GM21528 (cell line): ENCODE results near the gene RFX2.
"Not testable (repeated sequence)": the region's sequence is repeated elsewhere in the genome, so short reads cannot be mapped to it uniquely, and the experiment has no call there.

Experiments
- ATAC-seq: cut with Tn5 transposase; IDR thresholded peaks from one replicate; pipeline ENCODE4 v1.9.1; 2021; ENCODE audit warnings: mild to moderate bottlenecking, moderate library complexity; ENCODE audit not compliant: unreplicated experiment, low FRiP score

Gene RFX2

DNA sequence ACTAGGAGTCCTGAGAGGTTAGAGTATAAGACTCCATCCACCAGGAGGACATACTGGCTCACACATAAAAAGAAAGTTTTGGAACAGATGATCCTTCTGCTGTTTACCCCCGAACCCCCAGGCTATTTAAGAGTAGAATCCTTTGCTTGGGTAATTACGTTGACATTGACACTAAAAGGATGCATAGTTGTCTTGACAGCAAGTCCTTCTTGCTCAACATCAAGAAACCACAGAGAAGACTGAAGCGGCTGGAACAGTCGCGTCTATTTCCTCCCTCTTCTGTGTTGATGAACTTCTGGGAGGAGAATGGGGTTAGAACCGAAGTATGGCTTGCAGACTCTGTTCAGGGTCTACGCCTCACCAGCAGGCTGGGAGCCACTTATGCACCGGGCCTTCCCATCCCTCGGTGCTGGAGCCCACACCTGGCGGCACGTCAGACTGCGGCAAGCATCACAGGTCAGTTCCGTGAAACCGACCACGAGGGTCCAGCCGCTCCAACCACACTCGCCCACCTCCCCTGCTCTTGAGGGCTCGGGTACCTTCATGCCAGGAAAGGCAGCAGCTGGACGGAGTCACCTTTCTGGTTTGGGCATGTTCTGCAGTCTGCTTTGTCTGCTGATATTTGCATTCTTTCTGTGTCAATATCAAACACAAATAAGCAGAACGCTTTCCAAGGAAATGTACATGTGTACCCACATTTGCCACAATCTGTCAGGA is 90.0 kb downstream of the RFX2 start:
- ATAC-seq, result no peak

DNA sequence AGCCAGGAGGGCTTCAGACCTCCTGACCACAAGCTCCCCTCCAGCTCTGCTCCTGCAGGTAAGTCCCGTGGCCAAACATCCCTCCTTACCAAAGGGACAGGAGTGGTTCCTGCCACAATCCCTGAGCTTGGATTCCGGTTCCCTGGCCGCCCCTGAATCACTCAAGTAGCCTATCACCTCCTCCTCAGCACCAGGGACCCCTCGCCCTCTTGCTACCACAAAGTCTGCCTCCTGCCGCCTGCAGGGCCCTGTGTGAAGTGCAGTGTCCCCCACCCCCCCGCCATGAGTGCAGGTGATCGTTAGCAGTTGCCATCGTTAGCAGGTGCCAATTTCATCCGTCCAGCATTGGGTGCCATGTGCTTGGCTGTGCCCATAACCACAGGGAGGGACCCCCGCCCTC is 91.5 kb downstream of the RFX2 start:
- no peak for ATAC-seq

- ATAC-seq, result no peak
Observed at GRCh38 chr19:6017576-6017975, 92.7 kb downstream of the RFX2 start.

- no peak for ATAC-seq
Observed at GRCh38 chr19:6015841-6016545, 94.3 kb downstream of the RFX2 start.

GRCh38 chr19:6014551-6015135 is 95.7 kb downstream of the RFX2 start:
- no peak for ATAC-seq

DNA sequence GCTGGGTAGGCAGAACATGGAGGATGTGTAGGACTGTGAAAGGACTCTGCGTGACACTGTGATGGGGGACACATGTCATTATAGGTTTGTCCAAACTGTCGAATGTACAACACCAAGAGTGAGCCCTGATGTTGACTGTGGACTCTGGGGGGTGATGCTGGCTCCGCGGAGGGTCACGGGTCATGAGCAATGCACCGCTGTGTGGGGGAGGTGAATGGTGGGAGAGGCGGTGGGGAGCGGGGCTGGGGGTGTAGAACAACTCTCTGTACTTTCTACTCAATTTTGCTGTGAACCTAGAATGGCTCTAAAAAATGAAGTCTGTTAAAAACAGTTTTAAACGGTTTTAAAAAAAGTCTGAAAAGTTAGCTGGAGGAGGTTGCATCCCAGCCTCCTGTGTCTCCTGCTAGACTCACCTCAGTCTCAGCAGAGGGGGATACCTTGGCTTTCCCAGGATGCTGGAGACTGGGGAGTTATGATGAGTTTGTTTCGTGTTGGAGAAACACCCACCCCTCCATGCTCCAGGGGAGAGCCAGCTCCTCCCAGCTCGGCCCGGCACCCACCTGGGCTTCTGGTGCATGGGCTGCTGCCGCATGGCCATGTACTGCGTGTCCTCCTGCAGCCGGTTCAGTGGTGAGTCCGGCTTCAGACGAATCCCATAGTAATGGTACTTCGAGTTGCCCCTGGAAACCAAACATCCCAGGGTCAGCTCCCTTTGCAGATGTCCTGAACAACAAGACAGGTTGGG is 97.7 kb downstream of the RFX2 start:
- ATAC-seq, result no peak

DNA sequence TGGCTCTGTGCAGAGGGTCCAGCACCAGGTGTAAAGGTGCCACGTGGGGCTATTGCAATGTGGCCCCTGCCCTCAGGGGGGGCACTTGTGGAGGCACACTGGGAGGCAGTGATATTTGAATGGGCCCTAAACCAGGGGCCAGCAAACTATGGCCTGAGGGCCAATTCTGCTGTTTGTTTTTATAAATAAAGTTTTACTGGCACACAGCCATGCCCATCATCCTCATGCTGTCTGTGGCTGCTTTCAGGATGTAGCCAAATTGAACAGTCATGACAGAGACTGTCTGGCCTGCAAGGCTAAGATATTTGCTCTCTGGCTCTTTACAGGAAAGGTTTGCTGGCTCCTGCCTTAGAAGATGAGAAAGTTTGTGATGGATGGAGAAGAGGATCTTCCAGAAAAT is 98.5 kb downstream of the RFX2 start:
- no peak for ATAC-seq

DNA sequence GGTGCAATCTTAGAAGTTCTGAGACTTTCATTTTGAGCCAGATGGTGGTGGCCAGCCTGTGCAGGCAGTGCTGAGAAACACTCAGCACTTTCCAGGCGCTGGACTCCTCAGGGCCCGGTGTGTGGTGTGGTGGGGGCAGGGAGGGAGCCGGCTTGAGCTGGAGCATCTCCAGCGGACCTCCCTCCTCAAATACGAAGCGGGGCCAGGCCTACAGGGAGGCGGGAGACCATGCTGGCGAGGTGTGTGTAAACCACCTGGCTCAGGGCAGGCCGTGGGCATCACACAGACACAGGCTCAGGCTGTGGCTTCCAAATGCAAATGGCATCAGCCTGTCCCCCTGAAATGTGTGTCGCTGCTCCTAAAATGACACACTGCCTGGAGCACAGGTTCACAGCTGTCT is 99.1 kb downstream of the RFX2 start:
- ATAC-seq, result no peak

- no peak for ATAC-seq
Observed at GRCh38 chr19:6010107-6010506, 100.2 kb downstream of the RFX2 start.

- no peak for ATAC-seq
Observed at GRCh38 chr19:6007866-6008265, 102.4 kb downstream of the RFX2 start.

DNA sequence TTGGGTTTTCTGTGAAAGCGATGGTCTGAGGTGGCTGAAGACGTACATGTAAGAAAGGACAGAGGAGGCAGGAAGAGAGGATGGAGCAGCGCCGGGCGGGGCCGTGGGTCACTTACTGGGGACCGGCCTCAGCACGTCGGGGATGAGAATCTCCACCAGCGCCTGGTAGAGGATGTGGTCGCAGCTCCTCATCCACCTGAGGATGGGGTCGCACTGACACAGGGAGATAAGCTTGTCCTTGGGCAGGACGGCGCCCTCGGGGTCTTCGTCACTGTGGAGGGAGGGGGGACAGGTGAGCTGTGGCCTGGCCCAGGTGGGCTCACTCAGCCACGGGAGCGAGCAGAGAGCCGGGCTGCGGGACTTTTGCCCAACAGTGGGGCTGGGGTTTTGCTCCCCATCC is 103.4 kb downstream of the RFX2 start:
- no peak for ATAC-seq

DNA sequence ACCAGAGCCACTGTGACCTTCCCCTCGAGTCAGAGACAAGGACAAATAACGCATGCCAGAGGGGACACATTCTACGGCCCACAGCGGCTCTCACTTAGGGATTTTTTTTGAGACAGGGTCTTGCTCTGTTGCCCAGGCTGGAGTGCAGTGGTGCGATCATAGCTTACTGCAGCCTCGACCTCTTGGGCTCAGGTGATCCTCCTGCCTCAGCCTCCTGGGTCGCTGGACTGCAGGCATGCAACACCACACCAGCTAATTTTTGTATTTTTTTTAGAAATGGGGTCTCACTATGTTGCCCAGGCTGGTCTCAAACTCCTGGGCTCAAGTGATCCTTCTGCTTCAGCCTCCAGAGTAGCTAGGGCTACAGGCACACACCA is 104.2 kb downstream of the RFX2 start:
- not testable (repeated sequence) for ATAC-seq

DNA sequence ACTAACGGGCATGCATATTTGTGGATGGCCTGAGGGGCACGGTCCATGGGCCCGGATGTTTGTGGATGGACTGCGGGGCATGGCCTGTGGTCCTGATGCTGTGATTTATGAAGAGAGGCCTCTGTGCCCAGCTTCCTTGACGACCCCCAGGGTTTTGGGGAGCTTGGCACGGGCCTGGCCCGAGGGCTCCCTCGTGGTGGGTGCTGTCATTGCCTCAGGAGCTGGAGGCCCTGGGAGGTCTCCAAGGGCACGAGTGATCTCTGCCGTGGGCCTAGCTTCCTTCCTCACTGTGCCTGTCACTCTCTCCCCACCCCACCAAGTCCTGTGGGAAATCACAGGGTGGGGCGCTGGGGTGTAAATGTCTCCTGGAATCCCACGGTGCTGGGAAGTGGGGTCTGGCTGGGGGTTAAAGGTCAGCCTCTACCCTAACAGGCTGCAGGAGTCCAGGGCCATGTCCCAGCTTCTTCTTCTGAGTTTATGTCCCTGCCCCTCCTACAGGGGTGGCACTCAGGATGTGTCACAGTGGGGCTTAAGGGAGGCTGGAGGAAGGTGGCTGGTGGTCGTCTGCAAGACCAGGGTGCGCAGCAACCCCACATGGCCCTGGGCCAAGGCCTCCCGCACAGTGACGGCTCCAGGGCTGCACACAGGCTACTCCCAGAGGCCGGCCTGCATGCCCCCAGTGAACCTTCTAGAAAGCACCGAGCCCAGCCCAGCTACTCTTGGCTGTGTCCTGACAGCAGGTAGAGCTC is 104.8 kb downstream of the RFX2 start:
- ATAC-seq, result no peak

DNA sequence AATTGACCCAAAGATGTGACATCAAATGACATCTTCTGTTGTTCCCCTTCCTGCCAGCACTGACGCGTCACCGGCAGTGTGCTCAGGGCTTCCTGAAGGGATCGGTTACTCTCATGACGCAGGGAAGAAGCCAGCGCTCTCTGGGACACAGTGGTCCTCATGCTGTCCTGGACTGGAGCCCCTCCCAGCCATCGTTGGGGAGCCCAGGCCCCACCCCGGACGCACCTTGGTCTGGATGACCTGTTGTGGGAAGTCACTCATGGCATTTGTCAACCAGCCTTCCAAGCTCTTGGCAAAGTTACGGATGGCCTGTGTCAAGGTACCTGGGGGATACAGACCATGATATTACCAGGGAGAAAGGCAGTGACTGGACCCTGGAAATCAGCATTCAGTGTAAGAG is 106.3 kb downstream of the RFX2 start:
- no peak for ATAC-seq

- no peak for ATAC-seq
Observed at GRCh38 chr19:6002591-6002990, 107.7 kb downstream of the RFX2 start.

DNA sequence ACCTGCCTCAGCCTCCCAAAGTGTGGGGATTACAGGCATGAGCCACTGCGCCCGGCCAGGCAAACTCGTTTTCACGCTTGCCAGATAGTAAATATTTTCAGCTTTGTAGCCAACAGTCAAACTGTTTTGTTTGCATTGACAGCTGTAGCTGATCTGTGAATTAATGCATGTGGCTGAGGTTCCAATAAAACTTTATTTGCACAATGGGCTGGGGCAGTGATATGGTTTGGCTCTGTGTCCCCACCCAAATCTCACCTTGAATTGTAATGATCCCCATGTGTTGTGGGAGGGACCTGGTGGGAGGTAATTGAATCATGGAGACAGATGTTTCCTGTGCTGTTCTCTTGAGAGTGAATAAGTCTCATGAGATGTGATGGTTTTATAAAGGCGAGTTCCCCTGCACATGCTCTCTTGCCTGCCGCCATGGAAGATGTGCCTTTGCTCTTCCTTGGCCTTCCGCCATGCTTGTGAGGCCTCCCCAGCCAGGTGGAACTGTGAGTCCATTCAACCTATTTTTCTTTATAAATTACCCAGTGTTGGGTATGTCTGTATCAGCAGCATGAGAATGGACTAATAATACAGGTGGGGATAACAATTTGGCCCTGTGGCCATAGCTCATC is 110.0 kb downstream of the RFX2 start:
- no peak for ATAC-seq

GRCh38 chr19:5999693-6000092 is 110.6 kb downstream of the RFX2 start:
- ATAC-seq, result no peak

- no peak for ATAC-seq
Observed at GRCh38 chr19:5997371-5997770, 112.9 kb downstream of the RFX2 start.

DNA sequence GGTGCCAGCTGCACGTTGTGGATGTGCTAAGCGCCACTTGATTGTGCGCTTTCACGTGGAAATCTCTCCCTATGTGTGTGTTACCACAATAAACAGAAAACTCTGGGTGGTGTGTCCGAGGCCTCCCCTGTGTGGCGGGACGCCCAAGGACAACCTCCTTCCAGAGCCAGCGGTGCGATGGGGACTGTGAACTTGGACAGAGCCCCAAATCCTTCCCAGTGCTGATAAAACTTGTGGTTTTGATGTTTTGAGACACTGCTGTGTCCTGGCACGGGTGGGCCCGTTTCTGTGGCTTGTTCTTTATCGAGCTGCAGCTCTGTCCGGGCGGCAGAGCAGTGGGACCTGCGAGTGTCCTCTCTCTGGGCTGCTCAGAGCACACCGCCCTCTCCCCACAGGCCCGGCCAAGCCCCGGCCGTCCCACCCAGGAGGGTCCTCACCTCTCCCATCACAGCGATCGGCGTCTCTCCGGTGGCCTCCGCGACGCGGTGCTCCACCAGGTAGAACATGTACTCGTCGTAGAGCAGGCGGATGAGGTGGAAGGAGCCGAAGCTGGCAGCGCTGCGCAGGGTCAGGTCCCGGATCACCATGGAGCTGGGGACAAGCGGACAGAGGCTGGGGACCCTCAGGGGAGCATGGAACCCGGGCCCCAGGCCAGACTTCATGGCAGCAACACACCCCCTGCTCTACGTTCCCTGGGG is 113.5 kb downstream of the RFX2 start:
- no peak for ATAC-seq

GRCh38 chr19:5996102-5996501 is 114.2 kb downstream of the RFX2 start:
- ATAC-seq, result no peak
